ENCODE results near the gene TSNAXIP1. TPM values are rescaled to one million over a fixed set of nuclear protein-coding genes. Genes with fewer than 3 reads are reported as not detected.
A peak's percentile ranks its signal among the peaks of the same experiment; 100 is the strongest.

The TSNAXIP1 gene
- total and polyA plus RNA-seq, 9 of the 15 experiments (the other 6 are each of a cell fraction or from before 2014, with no cell fraction given) = 0.03 to 0.24 (median 0.11) TPM; not detected in 4

DNA sequence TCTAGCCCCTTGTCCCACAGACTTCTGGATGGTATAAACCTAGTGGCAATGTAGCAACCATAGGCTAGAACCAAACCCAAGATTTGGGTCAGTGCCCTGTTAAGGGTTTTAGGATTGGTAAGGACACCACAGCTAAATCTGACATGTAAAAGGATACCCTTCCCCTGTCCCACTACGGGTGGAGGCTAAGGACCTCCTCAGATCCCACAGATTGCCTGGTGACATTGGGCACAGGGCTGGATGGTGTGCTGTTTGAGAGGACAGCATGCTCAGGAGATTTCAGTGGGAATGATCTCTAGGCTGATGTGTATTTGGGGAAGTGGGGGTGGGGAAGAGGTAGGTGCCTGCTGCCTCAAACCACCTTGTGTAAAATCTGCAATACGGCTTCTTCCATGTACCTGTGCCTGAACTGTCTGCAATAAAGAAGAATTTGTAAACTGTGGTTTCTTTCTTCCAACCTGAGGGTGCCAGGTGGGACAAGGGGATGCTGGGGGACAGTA lies 65.5 kb downstream of the TSNAXIP1 start (continued):
- TF ChIP-seq, protein P1, sequence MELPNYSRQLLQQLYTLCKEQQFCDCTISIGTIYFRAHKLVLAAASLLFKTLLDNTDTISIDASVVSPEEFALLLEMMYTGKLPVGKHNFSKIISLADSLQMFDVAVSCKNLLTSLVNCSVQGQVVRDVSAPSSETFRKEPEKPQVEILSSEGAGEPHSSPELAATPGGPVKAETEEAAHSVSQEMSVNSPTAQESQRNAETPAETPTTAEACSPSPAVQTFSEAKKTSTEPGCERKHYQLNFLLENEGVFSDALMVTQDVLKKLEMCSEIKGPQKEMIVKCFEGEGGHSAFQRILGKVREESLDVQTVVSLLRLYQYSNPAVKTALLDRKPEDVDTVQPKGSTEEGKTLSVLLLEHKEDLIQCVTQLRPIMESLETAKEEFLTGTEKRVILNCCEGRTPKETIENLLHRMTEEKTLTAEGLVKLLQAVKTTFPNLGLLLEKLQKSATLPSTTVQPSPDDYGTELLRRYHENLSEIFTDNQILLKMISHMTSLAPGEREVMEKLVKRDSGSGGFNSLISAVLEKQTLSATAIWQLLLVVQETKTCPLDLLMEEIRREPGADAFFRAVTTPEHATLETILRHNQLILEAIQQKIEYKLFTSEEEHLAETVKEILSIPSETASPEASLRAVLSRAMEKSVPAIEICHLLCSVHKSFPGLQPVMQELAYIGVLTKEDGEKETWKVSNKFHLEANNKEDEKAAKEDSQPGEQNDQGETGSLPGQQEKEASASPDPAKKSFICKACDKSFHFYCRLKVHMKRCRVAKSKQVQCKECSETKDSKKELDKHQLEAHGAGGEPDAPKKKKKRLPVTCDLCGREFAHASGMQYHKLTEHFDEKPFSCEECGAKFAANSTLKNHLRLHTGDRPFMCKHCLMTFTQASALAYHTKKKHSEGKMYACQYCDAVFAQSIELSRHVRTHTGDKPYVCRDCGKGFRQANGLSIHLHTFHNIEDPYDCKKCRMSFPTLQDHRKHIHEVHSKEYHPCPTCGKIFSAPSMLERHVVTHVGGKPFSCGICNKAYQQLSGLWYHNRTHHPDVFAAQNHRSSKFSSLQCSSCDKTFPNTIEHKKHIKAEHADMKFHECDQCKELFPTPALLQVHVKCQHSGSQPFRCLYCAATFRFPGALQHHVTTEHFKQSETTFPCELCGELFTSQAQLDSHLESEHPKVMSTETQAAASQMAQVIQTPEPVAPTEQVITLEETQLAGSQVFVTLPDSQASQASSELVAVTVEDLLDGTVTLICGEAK (IDR thresholded peaks at IDR 0.05) = no peak
- TF ChIP-seq, protein P1 (CRISPR knock-in tag; IDR thresholded peaks at IDR 0.05) = no peak
- no peak for TF ChIP-seq ZBTB17 (CRISPR knock-in tag; IDR thresholded peaks at IDR 0.05)
- TF ChIP-seq POLR2A (conservative IDR thresholded peaks at IDR 0.05) = 0 out of 2 replicates have a peak, but pooled peaks have one; percentile 9
- peak; percentile 72; the same call in 1 of the 2 replicates for TF ChIP-seq SPI1 (IDR thresholded peaks at IDR 0.05; ENCODE audit: borderline replicate concordance, low read depth, low read length)
- TF ChIP-seq, protein P2, sequence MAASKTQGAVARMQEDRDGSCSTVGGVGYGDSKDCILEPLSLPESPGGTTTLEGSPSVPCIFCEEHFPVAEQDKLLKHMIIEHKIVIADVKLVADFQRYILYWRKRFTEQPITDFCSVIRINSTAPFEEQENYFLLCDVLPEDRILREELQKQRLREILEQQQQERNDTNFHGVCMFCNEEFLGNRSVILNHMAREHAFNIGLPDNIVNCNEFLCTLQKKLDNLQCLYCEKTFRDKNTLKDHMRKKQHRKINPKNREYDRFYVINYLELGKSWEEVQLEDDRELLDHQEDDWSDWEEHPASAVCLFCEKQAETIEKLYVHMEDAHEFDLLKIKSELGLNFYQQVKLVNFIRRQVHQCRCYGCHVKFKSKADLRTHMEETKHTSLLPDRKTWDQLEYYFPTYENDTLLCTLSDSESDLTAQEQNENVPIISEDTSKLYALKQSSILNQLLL (CRISPR knock-in tag; IDR thresholded peaks at IDR 0.05; ENCODE audit: borderline replicate concordance) = no peak
- TF ChIP-seq ZNF780A (CRISPR knock-in tag; IDR thresholded peaks at IDR 0.05) = no peak

Measured in K562 (cell line).